DOHH2 (cell line): ENCODE data around the gene PNPLA8.
"Not testable (repeated sequence)": the region's sequence is repeated elsewhere in the genome, so short reads cannot be mapped to it uniquely, and the experiment has no call there.

ENCODE experiments used
- CTCF ChIP-seq: fragments of 200-600 bp; sonication (generic); IDR thresholded peaks from one replicate; pipeline ENCODE4 v1.5.1; 2014; ENCODE audit warnings: antibody characterized with exemption, mild to moderate bottlenecking, low read depth, low read length; ENCODE audit not compliant: poor library complexity, severe bottlenecking
- EZH2phosphoT487 ChIP-seq: fragments of 200-600 bp; sonication (generic); IDR thresholded peaks from 2 replicates; pipeline ENCODE4 v1.6.1; 2017; ENCODE audit warnings: borderline replicate concordance, mild to moderate bottlenecking, antibody characterized with exemption, low read length, moderate library complexity, mixed read lengths

GRCh38 chr7:108556665-108557064 lies 30.7 kb upstream of the PNPLA8 start:
- not testable (repeated sequence) for TF ChIP-seq EZH2phosphoT487, CTCF
